ENCODE results near the gene ME3.

ME3 gene

DNA sequence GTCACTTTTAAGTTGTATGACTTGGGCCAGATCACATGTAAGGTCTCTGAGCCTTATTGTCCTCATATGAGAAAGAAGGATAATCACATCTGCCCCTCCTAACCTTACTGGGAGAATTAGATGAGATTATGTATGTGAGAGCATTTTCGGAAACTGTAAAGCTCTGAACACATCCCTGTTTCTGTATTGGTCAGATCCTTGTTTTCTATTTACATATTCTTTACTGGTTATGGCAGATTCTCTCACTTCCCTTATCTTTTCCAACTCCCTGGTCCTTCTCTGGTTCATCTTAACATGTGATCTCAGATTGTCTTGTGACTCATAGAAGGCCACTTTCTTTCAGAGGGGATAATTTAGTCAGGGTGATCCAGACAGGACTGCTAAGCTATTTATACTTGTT, 255.9 kb downstream of the ME3 start:
- no peak for DNase-seq

DNA sequence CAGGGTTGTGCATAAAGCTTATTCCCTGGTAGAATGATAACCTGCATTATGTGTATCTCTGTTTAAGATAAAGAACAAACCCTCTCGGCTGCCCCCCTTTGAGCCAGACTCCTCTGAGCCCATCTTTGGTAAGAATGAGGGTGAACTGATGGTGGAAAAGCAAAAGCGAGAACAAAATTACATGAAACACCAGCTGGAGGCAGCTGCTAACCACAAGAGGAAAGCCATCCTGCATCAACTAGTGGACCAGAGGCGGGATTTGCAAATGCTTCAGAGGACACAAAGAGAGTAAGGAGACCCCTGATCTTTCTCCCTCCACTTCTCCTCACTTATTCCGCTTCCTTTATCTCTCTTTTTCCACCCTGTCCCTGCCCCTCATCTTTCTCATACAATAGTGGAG, 257.4 kb downstream of the ME3 start:
- no peak for DNase-seq

DNA sequence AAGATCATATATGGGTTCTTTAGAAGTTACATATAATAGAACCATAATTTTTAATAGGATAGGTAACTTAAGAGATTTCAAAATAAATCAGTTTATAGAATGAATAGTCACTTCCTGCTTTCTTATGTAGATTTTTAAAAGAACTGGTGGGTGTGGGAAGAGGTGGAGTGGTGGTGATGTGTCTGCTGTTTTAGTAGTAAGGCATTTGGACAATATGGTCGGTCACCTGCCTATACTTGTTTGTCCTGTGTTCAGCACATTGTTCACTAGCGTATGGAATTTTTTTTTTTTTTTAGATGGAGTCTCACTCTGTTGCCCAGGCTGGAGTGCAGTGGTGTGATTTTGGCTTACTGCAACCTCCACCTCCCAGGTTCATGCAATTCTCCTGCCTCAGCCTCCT, 258.4 kb downstream of the ME3 start:
- DNase-seq = no peak

DNA sequence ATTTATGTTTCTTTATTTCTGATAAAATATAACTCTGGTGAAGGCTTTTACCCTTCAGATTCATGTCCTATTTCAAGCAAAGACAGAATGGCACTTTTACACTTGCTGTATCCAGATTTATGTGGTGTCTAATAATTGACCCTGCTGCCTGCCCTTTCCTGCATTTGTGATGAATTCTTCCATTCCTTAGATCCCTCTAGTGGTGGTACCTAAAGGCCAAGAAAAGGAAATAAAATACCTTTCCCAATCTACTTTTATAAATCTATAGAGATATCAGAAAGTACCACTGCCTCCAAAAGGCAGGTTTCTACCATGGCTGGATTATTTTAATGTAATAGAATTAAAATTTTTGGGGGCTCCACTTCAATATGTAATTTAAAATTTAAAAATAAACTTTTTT, 263.6 kb downstream of the ME3 start:
- DNase-seq = no peak

DNA sequence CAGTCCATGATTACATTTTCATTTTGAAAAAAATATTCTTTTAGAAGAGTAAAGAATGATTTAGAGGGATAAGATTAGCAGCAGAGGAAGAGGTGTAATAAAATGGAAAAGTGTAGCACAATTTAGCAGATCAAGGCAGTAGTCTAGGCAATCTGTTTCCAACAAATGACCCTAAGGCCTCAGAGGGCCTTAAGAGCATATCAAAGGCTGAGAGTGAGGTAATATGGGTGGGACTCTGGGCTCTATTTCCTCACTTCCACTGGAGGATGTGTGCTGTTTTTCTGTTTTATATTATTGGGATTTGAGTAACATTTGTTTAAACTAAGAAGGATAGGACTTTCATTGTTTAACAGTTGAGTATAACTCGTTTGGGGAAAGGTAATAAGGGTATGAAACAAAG, 269.0 kb downstream of the ME3 start:
- no peak for DNase-seq

- DNase-seq = no peak
These were observed 274.3 kb downstream of the ME3 start for GRCh38 chr11:86398106-86398505.

- no peak for DNase-seq
These were observed 275.1 kb downstream of the ME3 start for GRCh38 chr11:86397351-86397750.

GRCh38 chr11:86396396-86396795, 276.0 kb downstream of the ME3 start:
- DNase-seq = no peak

DNA sequence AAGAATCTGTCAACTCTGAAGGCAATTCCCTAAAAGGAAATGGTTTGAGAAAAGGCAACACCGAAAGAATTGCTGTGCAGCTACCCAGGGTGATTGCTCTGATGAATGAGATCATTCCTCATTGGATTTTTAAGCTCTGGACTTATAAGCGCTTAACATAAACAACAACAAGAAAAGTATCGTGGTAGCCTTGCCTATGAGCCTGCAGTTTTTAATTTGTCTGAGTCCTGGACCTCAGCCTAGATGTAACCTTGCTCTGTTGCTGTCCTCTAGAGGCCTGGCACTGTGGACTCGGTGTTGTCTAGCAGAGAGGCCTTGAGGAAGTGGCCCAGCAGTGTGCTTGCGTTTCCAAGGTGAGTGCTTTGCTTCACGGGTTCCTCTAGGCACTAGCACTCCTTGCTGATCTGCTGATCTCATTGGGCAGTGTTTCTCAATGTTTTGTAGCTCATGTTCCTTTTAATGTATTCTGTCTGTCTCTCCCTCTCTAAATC, 277.3 kb downstream of the ME3 start:
- DNase-seq = no peak

Measured in activated gamma-delta T cell treated with Interleukin-2 at 50 U/mL for 16 hours (primary cell).